Natural killer cell (primary cell): ENCODE data around the gene MB21D2. TPM values are rescaled to one million over a fixed set of nuclear protein-coding genes. Genes with fewer than 3 reads are reported as not detected.
"Not testable (repeated sequence)": the region's sequence is repeated elsewhere in the genome, so short reads cannot be mapped to it uniquely, and the experiment has no call there.

ENCODE experiments used
- ATAC-seq, 3 donors: fragments of 150-1000 bp in 2 of 3; fragments of 200-7000 bp in 1 of 3; cut with Tn5 transposase; 1 replicate in 1 of 3; 2 replicates in 2 of 3; pipeline ENCODE4 v1.10.0; 2021; ENCODE audit warnings: mild to moderate bottlenecking in 2 of 3, moderate library complexity in 2 of 3
- DNase-seq, 2 donors: peaks; one replicate each; pipeline versions ENCODE4 v3.0.0 to v3.0.0-alpha.2; 2013 to 2021; ENCODE audit warnings: mixed read lengths in 1 of 2
- H3K27ac ChIP-seq: one replicate; pipeline ENCODE4 v1.5.1; 2013; ENCODE audit warnings: mild to moderate bottlenecking, low read length
- H3K27me3 ChIP-seq: one replicate; pipeline ENCODE4 v1.6.1; 2013; ENCODE audit warnings: low read length; ENCODE audit not compliant: control insufficient read depth, insufficient read depth
- H3K36me3 ChIP-seq: one replicate; pipeline ENCODE4 v1.6.1; 2013; ENCODE audit warnings: low read length; ENCODE audit not compliant: control insufficient read depth, insufficient read depth
- H3K4me1 ChIP-seq: one replicate; pipeline ENCODE4 v1.6.1; 2013; ENCODE audit warnings: low read length; ENCODE audit not compliant: control insufficient read depth, insufficient read depth
- H3K4me3 ChIP-seq: one replicate; pipeline ENCODE4 v1.5.1; 2013; ENCODE audit warnings: low read length
- H3K9me3 ChIP-seq: one replicate; pipeline ENCODE4 v1.6.1; 2013; ENCODE audit warnings: low read length; ENCODE audit not compliant: control insufficient read depth, insufficient read depth
- H3K27ac Mint-ChIP-seq, 2 donors: one replicate each; pipeline ENCODE4 v1.8.0; 2022; ENCODE audit warnings: mild to moderate bottlenecking in 2 of 2, mixed read lengths in 2 of 2, moderate library complexity in 1 of 2
- H3K27me3 Mint-ChIP-seq, 2 donors: one replicate each; pipeline ENCODE4 v1.8.0; 2022; ENCODE audit warnings: low read depth in 2 of 2, mixed read lengths in 2 of 2
- H3K36me3 Mint-ChIP-seq: one replicate; pipeline ENCODE4 v1.8.0; 2022; ENCODE audit warnings: mixed read lengths
- H3K4me1 Mint-ChIP-seq, 2 donors: one replicate each; pipeline ENCODE4 v1.8.0; 2022; ENCODE audit warnings: mixed read lengths in 2 of 2
- H3K4me3 Mint-ChIP-seq: one replicate; pipeline ENCODE4 v1.8.0; 2022; ENCODE audit warnings: mild to moderate bottlenecking, moderate library complexity, mixed read lengths
- H3K9me3 Mint-ChIP-seq, 2 donors: one replicate each; pipeline ENCODE4 v1.8.0; 2022; ENCODE audit warnings: mixed read lengths in 2 of 2
- WGBS: methylation state at CpG from one replicate; pipeline ENCODE4 v1.1.7; 2013; ENCODE audit warnings: missing lambda C conversion rate; ENCODE audit not compliant: insufficient coverage; 5-methylcytosine and 5-hydroxymethylcytosine counted together
- intact Hi-C: fragments of 100-400 bp; cut with micrococcal nuclease; formaldehyde crosslinking; loops from one replicate; pipeline ENCODE4 v1.14.2; 2022
- total RNA-seq, 4 donors: library from RNA; stranded (reverse); fragments of 120-200 nt in 1 of 4; gene quantifications; one replicate each; pipeline versions ENCODE4 v1.2.3 to v1.2.4, GENCODE V29; 2013 to 2022
- TF ChIP-seq, protein P1 (sequence below): fragments of 200-600 bp; IDR thresholded peaks from one replicate; pipeline ENCODE4 v1.8.0; 2022; ENCODE audit warnings: antibody characterized with exemption

Gene MB21D2
- total RNA-seq, 3 donors from 2014 or later (not counting 1 experiment from before 2014, with no cell fraction given) = 0.19 to 0.45 (median 0.27) TPM

GRCh38 chr3:192851821-192852372, 65.8 kb downstream of the MB21D2 start:
- Mint-ChIP-seq H3K36me3 (no peaks in the 10 kb centered on the region), H3K27me3 (peaks cover 0 to 5% of the 10 kb centered on the region in 2 donors), H3K4me3 (no peak overlapping the region), H3K4me1 (no peaks in the 10 kb centered on the region), H3K27ac (no peak overlapping the region), H3K9me3 (no peaks in the 10 kb centered on the region)
- no peaks in the 10 kb centered on the region for H3K27me3 ChIP-seq
- intact Hi-C loops = no loop called here
- H3K27ac ChIP-seq = no peak overlapping the region
- H3K36me3 ChIP-seq = no peaks in the 10 kb centered on the region
- ATAC-seq (no peak), DNase-seq (peak in 1 of 2 donors; percentile 3)
- H3K4me3 ChIP-seq = no peak overlapping the region
- no peaks in the 10 kb centered on the region for H3K4me1 ChIP-seq
- WGBS = 44% methylated on average over 5 of the region's 5 CpGs
- no peaks in the 10 kb centered on the region for H3K9me3 ChIP-seq
- TF ChIP-seq, protein P1, sequence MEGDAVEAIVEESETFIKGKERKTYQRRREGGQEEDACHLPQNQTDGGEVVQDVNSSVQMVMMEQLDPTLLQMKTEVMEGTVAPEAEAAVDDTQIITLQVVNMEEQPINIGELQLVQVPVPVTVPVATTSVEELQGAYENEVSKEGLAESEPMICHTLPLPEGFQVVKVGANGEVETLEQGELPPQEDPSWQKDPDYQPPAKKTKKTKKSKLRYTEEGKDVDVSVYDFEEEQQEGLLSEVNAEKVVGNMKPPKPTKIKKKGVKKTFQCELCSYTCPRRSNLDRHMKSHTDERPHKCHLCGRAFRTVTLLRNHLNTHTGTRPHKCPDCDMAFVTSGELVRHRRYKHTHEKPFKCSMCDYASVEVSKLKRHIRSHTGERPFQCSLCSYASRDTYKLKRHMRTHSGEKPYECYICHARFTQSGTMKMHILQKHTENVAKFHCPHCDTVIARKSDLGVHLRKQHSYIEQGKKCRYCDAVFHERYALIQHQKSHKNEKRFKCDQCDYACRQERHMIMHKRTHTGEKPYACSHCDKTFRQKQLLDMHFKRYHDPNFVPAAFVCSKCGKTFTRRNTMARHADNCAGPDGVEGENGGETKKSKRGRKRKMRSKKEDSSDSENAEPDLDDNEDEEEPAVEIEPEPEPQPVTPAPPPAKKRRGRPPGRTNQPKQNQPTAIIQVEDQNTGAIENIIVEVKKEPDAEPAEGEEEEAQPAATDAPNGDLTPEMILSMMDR = no peak

GRCh38 chr3:192850451-192850981, 67.1 kb downstream of the MB21D2 start:
- no peaks in the 10 kb centered on the region for H3K9me3 ChIP-seq
- H3K4me3 ChIP-seq = no peak overlapping the region
- DNase-seq (no peak), ATAC-seq (no peak)
- no peak overlapping the region for H3K27ac ChIP-seq
- TF ChIP-seq, protein P1 = no peak
- intact Hi-C loops = no loop called here
- H3K36me3 Mint-ChIP-seq = no peaks in the 10 kb centered on the region
- no peaks in the 10 kb centered on the region for H3K36me3 ChIP-seq
- 86% methylated on average over 14 of the region's 14 CpGs for WGBS
- no peak overlapping the region for H3K27ac Mint-ChIP-seq
- no peaks in the 10 kb centered on the region for H3K9me3 Mint-ChIP-seq
- no peaks in the 10 kb centered on the region for H3K4me1 ChIP-seq
- no peaks in the 10 kb centered on the region for H3K27me3 ChIP-seq
- no peaks in the 10 kb centered on the region for H3K4me1 Mint-ChIP-seq
- H3K27me3 Mint-ChIP-seq = peaks cover 0 to 5% of the 10 kb centered on the region in 2 donors
- no peak overlapping the region for H3K4me3 Mint-ChIP-seq

- H3K36me3 Mint-ChIP-seq, H3K4me1 Mint-ChIP-seq, H3K27me3 ChIP-seq, DNase-seq, H3K4me3 Mint-ChIP-seq, H3K27ac ChIP-seq, intact Hi-C loops, H3K36me3 ChIP-seq, ATAC-seq, H3K27ac Mint-ChIP-seq, H3K9me3 ChIP-seq, H3K4me3 ChIP-seq, H3K27me3 Mint-ChIP-seq, H3K9me3 Mint-ChIP-seq, H3K4me1 ChIP-seq: not testable (repeated sequence)
- 84% methylated on average over 11 of the region's 11 CpGs for WGBS
Measured at GRCh38 chr3:192849821-192850220, 67.8 kb downstream of the MB21D2 start.

GRCh38 chr3:192848371-192849233, 69.1 kb downstream of the MB21D2 start:
- no peak overlapping the region for H3K27ac Mint-ChIP-seq
- WGBS = 84% methylated on average over 11 of the region's 11 CpGs
- no peaks in the 10 kb centered on the region for H3K4me1 Mint-ChIP-seq
- Histone ChIP-seq H3K4me1 (no peaks in the 10 kb centered on the region), H3K27me3 (no peaks in the 10 kb centered on the region), H3K9me3 (no peaks in the 10 kb centered on the region), H3K4me3 (no peak overlapping the region), H3K36me3 (no peaks in the 10 kb centered on the region), H3K27ac (no peak overlapping the region)
- peaks cover 0 to 5% of the 10 kb centered on the region in 2 donors for H3K27me3 Mint-ChIP-seq
- TF ChIP-seq, protein P1 = no peak
- intact Hi-C loops = no loop called here
- no peaks in the 10 kb centered on the region for H3K9me3 Mint-ChIP-seq
- no peak for DNase-seq
- H3K36me3 Mint-ChIP-seq = no peaks in the 10 kb centered on the region
- no peak overlapping the region for H3K4me3 Mint-ChIP-seq
- no peak for ATAC-seq
